ENCODE data around the gene GPR148. TPM values are rescaled to one million over a fixed set of nuclear protein-coding genes. Genes with fewer than 3 reads are reported as not detected.

Gene GPR148
- total and polyA plus RNA-seq, 4 experiments from 2014 or later, result not detected

- no peak for DNase-seq
- Mint-ChIP-seq H3K4me3 (no peak overlapping the region), H3K4me1 (peaks cover 2 to 11% (median 3%) of the 10 kb centered on the region in 4 donors), H3K27ac (peak overlapping the region in 1 of 7 donors; percentile 86), H3K36me3 (no peaks in the 10 kb centered on the region), H3K9me3 (peaks cover 0 to 3% (median 0%) of the 10 kb centered on the region in 8 donors), H3K27me3 (peaks cover 16 to 29% of the 10 kb centered on the region in 2 donors)
- Histone ChIP-seq H3K27ac (ENCODE audit: low read depth, low read length) (no peak overlapping the region), H3K9me3 (ENCODE audit: control insufficient read depth in 1 of 2, low read length in 2 of 2) (no peaks in the 10 kb centered on the region), H3K36me3 (ENCODE audit: insufficient read depth, low read length) (no peaks in the 10 kb centered on the region), H3K4me1 (ENCODE audit: insufficient read depth, low read length) (no peaks in the 10 kb centered on the region), H3K27me3 (ENCODE audit: insufficient read depth, low read length) (peaks cover 4% of the 10 kb centered on the region), H3K4me3 (ENCODE audit: low read length in 2 of 2) (no peak overlapping the region)
- ChIA-PET POLR2A (ENCODE audit: partially characterized antibody) (no interaction called here), CTCF (ENCODE audit: partially characterized antibody) (no interaction called here)
- intact Hi-C loops (cut with micrococcal nuclease), result no loop called here
These were observed 32.2 kb downstream of the GPR148 start for GRCh38 chr2:130760754-130761751.

GRCh38 chr2:130762031-130762909 is 33.4 kb downstream of the GPR148 start:
- Histone ChIP-seq H3K27ac (ENCODE audit: low read depth, low read length) (no peak overlapping the region), H3K4me1 (ENCODE audit: insufficient read depth, low read length) (no peaks in the 10 kb centered on the region), H3K36me3 (ENCODE audit: insufficient read depth, low read length) (no peaks in the 10 kb centered on the region), H3K27me3 (ENCODE audit: insufficient read depth, low read length) (no peaks in the 10 kb centered on the region), H3K4me3 (ENCODE audit: low read length in 2 of 2) (no peak overlapping the region), H3K9me3 (ENCODE audit: control insufficient read depth in 1 of 2, low read length in 2 of 2) (no peaks in the 10 kb centered on the region)
- POLR2A ChIA-PET (ENCODE audit: partially characterized antibody), result no interaction called here
- no peak overlapping the region for H3K4me3 Mint-ChIP-seq
- peaks cover 0 to 4% (median 0%) of the 10 kb centered on the region in 4 donors for H3K4me1 Mint-ChIP-seq
- H3K27ac Mint-ChIP-seq, result no peak overlapping the region
- CTCF ChIA-PET (ENCODE audit: partially characterized antibody), result no interaction called here
- intact Hi-C loops (cut with micrococcal nuclease), result no loop called here
- DNase-seq, result no peak
- peaks cover 15 to 30% of the 10 kb centered on the region in 2 donors for H3K27me3 Mint-ChIP-seq
- H3K9me3 Mint-ChIP-seq, result peaks cover 0 to 2% (median 0%) of the 10 kb centered on the region in 8 donors
- no peaks in the 10 kb centered on the region for H3K36me3 Mint-ChIP-seq

- H3K4me1 Mint-ChIP-seq, result no peaks in the 10 kb centered on the region
These were observed 34.1 kb downstream of the GPR148 start for GRCh38 chr2:130762910-130763385.

GRCh38 chr2:130763405-130763804 is 34.5 kb downstream of the GPR148 start:
- no peak for DNase-seq
- intact Hi-C loops (cut with micrococcal nuclease), result no loop called here
- Histone ChIP-seq H3K4me1 (ENCODE audit: insufficient read depth, low read length) (no peaks in the 10 kb centered on the region), H3K36me3 (ENCODE audit: insufficient read depth, low read length) (no peaks in the 10 kb centered on the region), H3K4me3 (ENCODE audit: low read length in 2 of 2) (no peak overlapping the region), H3K27me3 (ENCODE audit: insufficient read depth, low read length) (no peaks in the 10 kb centered on the region), H3K9me3 (ENCODE audit: control insufficient read depth in 1 of 2, low read length in 2 of 2) (no peaks in the 10 kb centered on the region), H3K27ac (ENCODE audit: low read depth, low read length) (no peak overlapping the region)
- ChIA-PET CTCF (ENCODE audit: partially characterized antibody) (no interaction called here), POLR2A (ENCODE audit: partially characterized antibody) (no interaction called here)
- H3K4me1 Mint-ChIP-seq, result no peaks in the 10 kb centered on the region
- H3K27ac Mint-ChIP-seq, result no peak overlapping the region
- no peaks in the 10 kb centered on the region for H3K36me3 Mint-ChIP-seq
- no peak overlapping the region for H3K4me3 Mint-ChIP-seq
- peaks cover 11 to 23% of the 10 kb centered on the region in 2 donors for H3K27me3 Mint-ChIP-seq
- H3K9me3 Mint-ChIP-seq, result peaks cover 0 to 2% (median 0%) of the 10 kb centered on the region in 8 donors

More at GRCh38 chr2:130762910-130763385, 34.1 kb downstream of the GPR148 start:
- H3K27me3 Mint-ChIP-seq, result peaks cover 12 to 24% of the 10 kb centered on the region in 2 donors
- DNase-seq, result no peak
- H3K27me3 ChIP-seq (ENCODE audit: insufficient read depth, low read length), result no peaks in the 10 kb centered on the region
- no peak overlapping the region for H3K4me3 Mint-ChIP-seq
- no peaks in the 10 kb centered on the region for H3K4me1 ChIP-seq (ENCODE audit: insufficient read depth, low read length)
- ChIA-PET CTCF (ENCODE audit: partially characterized antibody) (no interaction called here), POLR2A (ENCODE audit: partially characterized antibody) (no interaction called here)
- no peak overlapping the region for H3K27ac ChIP-seq (ENCODE audit: low read depth, low read length)
- no peaks in the 10 kb centered on the region for H3K9me3 ChIP-seq (ENCODE audit: control insufficient read depth in 1 of 2, low read length in 2 of 2)
- no peak overlapping the region for H3K27ac Mint-ChIP-seq
- H3K9me3 Mint-ChIP-seq, result peaks cover 0 to 2% (median 0%) of the 10 kb centered on the region in 8 donors
- no peaks in the 10 kb centered on the region for H3K36me3 Mint-ChIP-seq
- intact Hi-C loops (cut with micrococcal nuclease), result no loop called here
- H3K36me3 ChIP-seq (ENCODE audit: insufficient read depth, low read length), result no peaks in the 10 kb centered on the region
- H3K4me3 ChIP-seq (ENCODE audit: low read length in 2 of 2), result no peak overlapping the region

GRCh38 chr2:130764035-130764820 is 35.4 kb downstream of the GPR148 start:
- no peaks in the 10 kb centered on the region for H3K9me3 ChIP-seq (ENCODE audit: control insufficient read depth in 1 of 2, low read length in 2 of 2)
- Mint-ChIP-seq H3K9me3 (peaks cover 0 to 2% (median 0%) of the 10 kb centered on the region in 8 donors), H3K36me3 (no peaks in the 10 kb centered on the region), H3K27me3 (peaks cover 12 to 27% of the 10 kb centered on the region in 2 donors), H3K4me1 (no peaks in the 10 kb centered on the region), H3K27ac (no peak overlapping the region), H3K4me3 (no peak overlapping the region)
- no peak overlapping the region for H3K27ac ChIP-seq (ENCODE audit: low read depth, low read length)
- H3K27me3 ChIP-seq (ENCODE audit: insufficient read depth, low read length), result no peaks in the 10 kb centered on the region
- no peaks in the 10 kb centered on the region for H3K36me3 ChIP-seq (ENCODE audit: insufficient read depth, low read length)
- no peak overlapping the region for H3K4me3 ChIP-seq (ENCODE audit: low read length in 2 of 2)
- ChIA-PET CTCF (ENCODE audit: partially characterized antibody) (no interaction called here), POLR2A (ENCODE audit: partially characterized antibody) (no interaction called here)
- no peaks in the 10 kb centered on the region for H3K4me1 ChIP-seq (ENCODE audit: insufficient read depth, low read length)
- DNase-seq, result no peak
- intact Hi-C loops (cut with micrococcal nuclease), result no loop called here

- H3K9me3 Mint-ChIP-seq, result peaks cover 0 to 2% (median 0%) of the 10 kb centered on the region in 8 donors
- H3K27ac Mint-ChIP-seq, result no peak overlapping the region
- no peaks in the 10 kb centered on the region for H3K27me3 ChIP-seq (ENCODE audit: insufficient read depth, low read length)
- peaks cover 12 to 30% of the 10 kb centered on the region in 2 donors for H3K27me3 Mint-ChIP-seq
- no peaks in the 10 kb centered on the region for H3K9me3 ChIP-seq (ENCODE audit: control insufficient read depth in 1 of 2, low read length in 2 of 2)
- no peaks in the 10 kb centered on the region for H3K36me3 Mint-ChIP-seq
- no peaks in the 10 kb centered on the region for H3K4me1 ChIP-seq (ENCODE audit: insufficient read depth, low read length)
- H3K4me3 Mint-ChIP-seq, result no peak overlapping the region
- intact Hi-C loops (cut with micrococcal nuclease), result no loop called here
- H3K27ac ChIP-seq (ENCODE audit: low read depth, low read length), result no peak overlapping the region
- no peaks in the 10 kb centered on the region for H3K36me3 ChIP-seq (ENCODE audit: insufficient read depth, low read length)
- H3K4me1 Mint-ChIP-seq, result no peaks in the 10 kb centered on the region
- no peak overlapping the region for H3K4me3 ChIP-seq (ENCODE audit: low read length in 2 of 2)
- no peak for DNase-seq
- CTCF ChIA-PET (ENCODE audit: partially characterized antibody), result no interaction called here
- POLR2A ChIA-PET (ENCODE audit: partially characterized antibody), result no interaction called here
These were observed 35.9 kb downstream of the GPR148 start for GRCh38 chr2:130764821-130765115.

Data from CD4-positive, alpha-beta memory T cell (primary cell).